ENCODE results near the gene ST6GALNAC3. TPM values are rescaled to one million over a fixed set of nuclear protein-coding genes. Genes with fewer than 3 reads are reported as not detected.

ST6GALNAC3 gene
- total and polyA plus RNA-seq, 2 donors from 2014 or later, result 8.8 to 15.8 TPM

GRCh38 chr1:76285578-76286135 is 211.1 kb downstream of the ST6GALNAC3 start:
- H3K9me3 ChIP-seq (ENCODE audit: control insufficient read depth in 2 of 3, insufficient read depth in 1 of 3, low read length in 3 of 3), result no peaks in the 10 kb centered on the region
- H3K36me3 ChIP-seq (ENCODE audit: control insufficient read depth in 2 of 3, insufficient read depth in 3 of 3, low read length in 3 of 3), result no peaks in the 10 kb centered on the region
- FAIRE-seq (no peak), DNase-seq (no peak)
- no peak overlapping the region for H3K27ac ChIP-seq (ENCODE audit: low read depth in 2 of 2, low read length in 2 of 2)
- H3K4me1 ChIP-seq (ENCODE audit: control insufficient read depth in 2 of 3, insufficient read depth in 2 of 3, low read depth in 1 of 3, low read length in 3 of 3), result no peaks in the 10 kb centered on the region
- intact Hi-C loops (cut with DNase I), result no loop called here
- TF ChIP-seq CTCF (IDR thresholded peaks at IDR 0.05; ENCODE audit: borderline replicate concordance, extremely low read depth, insufficient read depth), result no peak
- H3K9ac ChIP-seq (ENCODE audit: low read length in 3 of 3), result no peak overlapping the region
- H3K4me3 ChIP-seq (ENCODE audit: low read length in 3 of 3), result no peak overlapping the region
- no peaks in the 10 kb centered on the region for H3K27me3 ChIP-seq (ENCODE audit: control insufficient read depth, insufficient read depth, low read length)

GRCh38 chr1:76287917-76288316 is 213.4 kb downstream of the ST6GALNAC3 start:
- Histone ChIP-seq H3K9me3 (ENCODE audit: control insufficient read depth in 2 of 3, insufficient read depth in 1 of 3, low read length in 3 of 3) (no peaks in the 10 kb centered on the region), H3K9ac (ENCODE audit: low read length in 3 of 3) (no peak overlapping the region), H3K4me1 (ENCODE audit: control insufficient read depth in 2 of 3, insufficient read depth in 2 of 3, low read depth in 1 of 3, low read length in 3 of 3) (no peaks in the 10 kb centered on the region), H3K27me3 (ENCODE audit: control insufficient read depth, insufficient read depth, low read length) (no peaks in the 10 kb centered on the region), H3K36me3 (ENCODE audit: control insufficient read depth in 2 of 3, insufficient read depth in 3 of 3, low read length in 3 of 3) (no peaks in the 10 kb centered on the region), H3K27ac (ENCODE audit: low read depth in 2 of 2, low read length in 2 of 2) (no peak overlapping the region), H3K4me3 (ENCODE audit: low read length in 3 of 3) (no peak overlapping the region)
- no peak for DNase-seq
- no peak for FAIRE-seq
- intact Hi-C loops (cut with DNase I), result no loop called here
- TF ChIP-seq CTCF (IDR thresholded peaks at IDR 0.05; ENCODE audit: borderline replicate concordance, extremely low read depth, insufficient read depth), result no peak

GRCh38 chr1:76288758-76289483 is 214.4 kb downstream of the ST6GALNAC3 start:
- DNase-seq (no peak), FAIRE-seq (no peak)
- intact Hi-C loops (cut with DNase I), result no loop called here
- H3K9ac ChIP-seq (ENCODE audit: low read length in 3 of 3), result no peak overlapping the region
- no peak overlapping the region for H3K4me3 ChIP-seq (ENCODE audit: low read length in 3 of 3)
- TF ChIP-seq CTCF (IDR thresholded peaks at IDR 0.05; ENCODE audit: borderline replicate concordance, extremely low read depth, insufficient read depth), result no peak
- no peaks in the 10 kb centered on the region for H3K27me3 ChIP-seq (ENCODE audit: control insufficient read depth, insufficient read depth, low read length)
- no peaks in the 10 kb centered on the region for H3K36me3 ChIP-seq (ENCODE audit: control insufficient read depth in 2 of 3, insufficient read depth in 3 of 3, low read length in 3 of 3)
- H3K9me3 ChIP-seq (ENCODE audit: control insufficient read depth in 2 of 3, insufficient read depth in 1 of 3, low read length in 3 of 3), result no peaks in the 10 kb centered on the region
- no peaks in the 10 kb centered on the region for H3K4me1 ChIP-seq (ENCODE audit: control insufficient read depth in 2 of 3, insufficient read depth in 2 of 3, low read depth in 1 of 3, low read length in 3 of 3)
- no peak overlapping the region for H3K27ac ChIP-seq (ENCODE audit: low read depth in 2 of 2, low read length in 2 of 2)

Data from kidney (tissue), 14 donors.